ENCODE data around the gene SLC27A5.

- TF ChIP-seq CTCF (IDR thresholded peaks at IDR 0.05; ENCODE audit: borderline replicate concordance, extremely low read depth, low read length, poor library complexity, severe bottlenecking) (no peak), EZH2 (IDR thresholded peaks at IDR 0.05; ENCODE audit: borderline replicate concordance, low read depth, low read length, severe bottlenecking) (no peak)
These were observed 37.3 kb upstream of the SLC27A5 start for GRCh38 chr19:58548859-58549663.

Measured in DND-41 (cell line).